Forelimb muscle (tissue), 1 donor: ENCODE data around the gene NUBP2. TPM values are rescaled to one million over a fixed set of nuclear protein-coding genes. Genes with fewer than 3 reads are reported as not detected.

Experiments
- DNase-seq: peaks from one replicate; pipeline ENCODE4 v3.0.0-alpha.2; 2013; ENCODE audit warnings: low read depth
- polyA plus RNA-seq: library from polyadenylated mRNA; unstranded; fragments of 120-200 nt; gene quantifications from one replicate; pipeline ENCODE4 v1.2.1, GENCODE V29; 2013; ENCODE audit not compliant: insufficient read length

Gene NUBP2
- polyA plus RNA-seq, 1 donor = 36.9 TPM

GRCh38 chr16:1771864-1772361 is 10.8 kb upstream of the NUBP2 start:
- DNase-seq = no peak

- DNase-seq = no peak
Observed at GRCh38 chr16:1772362-1772907, 10.3 kb upstream of the NUBP2 start, which contains the start of gene EME2. EME2 (plus strand) TSS chr16:1772810; CDS start chr16:1773228, 418 bp downstream.

GRCh38 chr16:1772908-1773702 is 9.7 kb upstream of the NUBP2 start, which contains the start of gene MRPS34:
MRPS34 (minus strand) TSS chr16:1773134; CDS start chr16:1773119, 15 bp downstream.
- no peak for DNase-seq

DNA sequence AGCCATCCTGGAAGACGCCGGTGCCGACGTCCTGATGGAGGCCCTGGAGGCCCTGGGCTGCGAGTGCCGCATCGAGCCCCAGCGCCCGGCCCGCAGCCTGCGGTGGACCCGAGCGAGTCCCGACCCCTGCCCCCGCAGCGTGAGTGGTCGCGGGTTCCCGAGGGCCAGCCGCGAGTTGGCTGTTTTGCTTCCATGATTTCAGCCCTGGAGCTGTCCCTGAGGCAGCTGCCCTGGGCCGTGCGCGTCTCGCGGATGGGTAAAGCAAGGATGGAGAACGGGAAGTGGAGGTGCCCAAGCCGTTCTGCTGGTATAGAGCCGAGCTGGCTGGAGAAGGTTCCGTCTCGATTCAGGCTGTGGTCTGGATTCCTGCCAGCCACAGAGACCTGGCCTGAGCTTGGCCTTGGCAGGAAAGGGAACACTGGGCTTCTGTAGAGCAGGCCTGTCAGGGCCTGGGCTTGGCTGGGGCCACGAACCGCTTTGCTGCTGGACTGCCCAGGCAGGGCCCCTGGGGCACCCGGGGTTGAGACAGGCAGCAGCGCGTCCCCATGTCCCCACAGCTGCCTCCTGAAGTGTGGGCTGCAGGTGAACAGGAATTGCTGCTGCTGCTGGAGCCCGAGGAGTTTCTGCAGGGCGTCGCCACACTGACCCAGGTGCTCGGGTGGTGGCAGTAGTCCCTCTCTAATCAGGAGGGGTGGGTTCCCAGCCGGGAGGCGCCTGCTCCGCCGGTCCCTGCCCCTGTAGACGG is 8.9 kb upstream of the NUBP2 start:
- DNase-seq = no peak

- DNase-seq = no peak
Observed at GRCh38 chr16:1774448-1774780, 8.3 kb upstream of the NUBP2 start.

DNA sequence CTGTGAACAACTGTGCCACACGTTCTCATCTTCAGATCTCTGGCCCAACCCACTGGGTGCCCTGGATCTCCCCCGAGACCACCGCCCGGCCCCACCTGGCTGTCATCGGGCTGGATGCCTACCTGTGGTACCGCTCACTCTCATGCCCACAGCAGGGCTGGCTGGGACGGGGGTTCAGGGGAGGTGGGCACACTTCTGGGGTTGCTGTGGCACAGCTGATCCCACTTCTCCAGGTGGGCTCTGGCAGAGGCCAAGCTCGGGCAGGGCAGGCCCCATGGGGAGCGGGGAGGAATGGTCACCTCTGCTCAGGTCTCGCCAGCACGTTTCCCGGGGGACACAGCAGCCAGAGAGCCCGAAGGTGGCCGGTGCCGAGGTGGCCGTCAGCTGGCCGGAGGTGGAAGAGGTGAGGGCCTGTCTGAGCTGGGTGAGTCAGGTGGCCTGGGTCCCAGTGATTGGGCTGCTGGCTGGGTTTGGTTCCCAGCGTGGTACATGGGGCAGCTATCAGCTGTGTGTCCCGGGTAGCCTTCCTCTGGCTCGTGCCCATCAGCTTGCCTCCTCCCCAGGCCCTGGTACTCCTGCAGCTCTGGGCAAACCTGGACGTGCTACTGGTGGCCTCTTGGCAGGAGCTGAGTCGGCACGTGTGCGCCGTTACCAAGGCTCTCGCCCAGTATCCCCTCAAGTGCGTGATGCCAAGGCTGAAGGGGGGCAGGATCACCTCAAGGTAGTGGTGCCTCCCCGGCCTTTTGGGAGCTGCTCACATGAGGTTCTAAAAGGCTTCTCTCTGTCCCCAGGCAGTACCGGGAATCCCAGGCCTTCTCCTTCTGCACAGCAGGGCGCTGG is 7.5 kb upstream of the NUBP2 start:
- DNase-seq = no peak

DNA sequence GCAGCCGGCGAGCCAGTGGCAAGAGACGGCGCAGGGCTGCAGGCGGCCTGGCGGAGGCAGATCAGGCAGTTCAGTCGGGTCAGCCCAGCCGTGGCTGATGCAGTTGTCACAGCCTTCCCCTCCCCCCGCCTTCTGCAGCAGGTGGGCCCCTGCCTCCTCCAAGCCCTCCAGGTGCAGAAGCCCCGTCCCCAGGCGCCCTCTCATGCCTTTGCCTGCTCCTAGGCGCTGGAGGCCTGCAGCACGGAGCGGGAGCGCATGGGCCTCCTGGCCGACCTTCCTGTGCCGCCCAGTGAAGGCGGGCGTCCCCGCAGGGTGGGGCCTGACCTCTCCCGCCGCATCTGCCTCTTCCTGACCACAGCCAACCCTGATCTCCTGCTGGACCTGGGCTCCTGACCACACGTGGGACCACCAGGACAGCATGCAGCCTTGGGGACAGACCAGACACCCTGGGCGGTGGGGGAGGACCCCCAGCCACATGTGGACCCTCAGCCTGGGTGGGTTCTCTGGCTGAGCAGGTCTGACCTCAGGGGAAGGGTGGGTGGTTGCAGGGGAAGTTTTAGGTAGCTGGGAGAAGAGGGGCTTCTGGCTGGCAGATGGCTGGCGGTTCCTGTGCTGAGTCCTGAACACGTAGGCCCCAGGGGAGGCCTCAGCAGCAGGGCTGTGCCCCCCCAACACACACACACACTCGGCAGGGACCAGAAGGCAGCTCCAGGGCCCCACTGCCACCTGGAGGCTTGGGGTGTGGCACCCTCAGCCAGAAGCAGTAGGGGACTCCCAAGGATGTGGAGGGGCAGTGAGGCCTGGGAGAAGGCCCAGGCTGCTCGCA is 6.7 kb upstream of the NUBP2 start:
- no peak for DNase-seq

DNA sequence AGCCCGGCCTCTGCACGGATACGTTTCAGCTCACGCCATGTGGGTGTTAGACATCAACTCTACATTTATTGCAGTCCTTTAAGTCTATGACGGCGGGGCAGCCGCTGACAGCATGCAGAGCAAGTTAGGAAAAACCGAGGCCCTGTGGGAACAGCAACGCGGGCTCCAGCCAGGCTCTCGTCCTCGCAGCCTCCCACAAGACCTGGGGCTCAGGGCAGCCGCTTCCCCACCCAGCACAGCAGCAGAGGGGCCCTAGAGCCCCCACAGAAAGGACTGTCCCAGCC is 6.1 kb upstream of the NUBP2 start:
- no peak for DNase-seq

DNA sequence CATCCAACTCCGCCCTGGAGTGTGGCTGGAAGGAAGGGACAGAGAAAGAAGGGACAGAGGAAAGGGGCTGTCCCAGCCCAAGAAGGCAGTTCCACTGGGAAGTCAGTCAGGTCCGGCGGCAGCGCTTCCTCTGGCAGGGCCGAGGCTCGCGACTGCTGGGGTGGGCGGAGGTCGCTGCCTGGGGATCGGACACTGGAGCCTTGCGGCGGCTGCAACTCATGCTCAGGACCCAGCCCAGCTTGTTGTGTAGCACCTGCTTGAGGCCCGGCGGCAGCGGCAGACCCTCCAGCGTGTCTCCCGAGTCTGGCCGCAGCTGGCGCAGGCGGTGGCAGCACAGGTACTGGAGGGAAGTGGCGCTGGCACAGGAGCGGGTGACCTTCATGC is 5.8 kb upstream of the NUBP2 start:
- DNase-seq = no peak

DNA sequence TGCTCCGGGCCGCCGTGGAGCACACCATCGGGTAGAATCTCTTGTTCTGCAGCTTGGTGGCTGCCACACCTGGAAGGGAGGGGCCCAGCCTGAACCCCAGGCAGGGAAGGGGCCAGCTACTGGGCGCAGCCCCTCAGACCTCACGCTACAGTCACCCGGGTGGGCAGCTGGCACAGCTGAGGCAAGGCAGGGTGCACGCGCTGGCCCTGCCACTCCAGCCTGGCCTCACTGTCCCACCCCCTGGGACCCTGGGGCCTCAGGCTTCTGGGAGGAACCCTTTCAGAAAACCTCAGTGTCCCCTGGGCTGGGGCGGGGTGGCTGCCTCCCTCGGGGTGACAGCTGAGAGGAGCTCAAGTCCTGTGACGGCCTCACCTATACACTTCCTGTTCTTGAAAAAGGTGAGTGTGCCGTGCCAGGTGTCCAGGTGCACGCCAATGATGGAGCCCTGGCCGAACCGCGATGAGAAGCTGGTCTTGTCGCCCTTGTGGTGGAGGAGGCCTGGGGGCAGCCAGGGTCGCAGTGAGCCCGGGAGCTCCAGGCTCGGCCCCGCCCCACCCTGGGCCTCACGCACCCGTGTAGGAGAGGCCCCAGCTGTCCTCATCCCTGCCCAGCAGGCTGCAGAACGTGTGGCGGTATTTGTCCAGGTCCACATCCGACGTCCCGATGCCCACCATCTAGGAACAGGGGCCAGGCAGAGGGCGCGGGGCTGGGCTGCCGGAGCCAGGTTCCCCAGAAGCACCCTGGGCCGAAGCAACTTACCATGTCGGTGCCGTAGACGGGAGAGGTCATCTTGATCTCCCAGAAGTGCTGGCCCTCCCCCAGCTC is 5.2 kb upstream of the NUBP2 start:
- DNase-seq = no peak

DNA sequence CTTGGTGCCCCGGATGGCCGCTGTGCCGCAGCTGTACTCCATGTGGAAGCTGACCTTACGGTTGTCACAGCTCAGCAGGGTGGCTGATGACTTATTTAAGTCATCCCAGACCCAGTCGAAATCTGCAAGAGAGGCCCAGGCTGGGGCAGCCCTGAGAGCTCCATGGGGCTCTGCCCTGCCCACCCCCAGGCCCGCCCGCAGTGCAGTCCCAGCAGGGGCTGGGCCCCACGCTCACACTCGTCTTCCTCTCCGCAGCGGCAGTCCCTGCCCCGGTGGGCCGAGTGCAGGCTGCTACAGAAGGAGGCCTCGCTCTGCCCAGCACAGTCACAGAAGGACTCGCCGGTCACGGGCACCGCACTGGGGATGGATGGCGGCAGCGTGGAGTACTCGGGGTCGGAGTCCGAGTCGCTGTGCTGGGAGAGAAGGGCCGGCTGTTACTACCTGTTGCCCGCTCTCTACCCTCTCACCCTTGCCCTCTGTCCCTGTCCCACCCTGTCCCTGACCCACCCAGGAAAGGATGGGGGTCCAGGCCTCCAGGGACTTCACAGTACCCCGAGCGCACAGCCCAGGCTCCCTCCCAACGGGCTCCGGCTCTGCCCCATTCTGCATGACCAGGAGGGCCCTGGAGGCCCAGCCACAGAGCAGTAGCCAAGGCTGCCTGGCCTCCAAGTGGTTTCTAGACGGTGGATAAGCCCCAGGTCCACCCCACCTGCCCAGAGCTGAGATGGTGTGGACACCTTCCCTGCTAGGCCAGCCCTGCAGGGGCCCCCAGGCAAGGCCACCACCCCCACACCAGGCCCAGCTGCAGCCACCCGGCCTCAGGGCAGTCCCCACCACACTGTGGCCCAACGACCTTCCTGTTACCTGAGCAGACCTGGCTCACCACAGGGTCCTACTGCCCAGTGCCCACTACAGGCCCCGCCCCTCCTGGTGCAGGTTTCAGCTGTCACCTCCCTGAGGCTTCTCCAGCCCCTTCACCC is 4.3 kb upstream of the NUBP2 start:
- no peak for DNase-seq

- no peak for DNase-seq
Observed at GRCh38 chr16:1779234-1779701, 3.5 kb upstream of the NUBP2 start.

DNA sequence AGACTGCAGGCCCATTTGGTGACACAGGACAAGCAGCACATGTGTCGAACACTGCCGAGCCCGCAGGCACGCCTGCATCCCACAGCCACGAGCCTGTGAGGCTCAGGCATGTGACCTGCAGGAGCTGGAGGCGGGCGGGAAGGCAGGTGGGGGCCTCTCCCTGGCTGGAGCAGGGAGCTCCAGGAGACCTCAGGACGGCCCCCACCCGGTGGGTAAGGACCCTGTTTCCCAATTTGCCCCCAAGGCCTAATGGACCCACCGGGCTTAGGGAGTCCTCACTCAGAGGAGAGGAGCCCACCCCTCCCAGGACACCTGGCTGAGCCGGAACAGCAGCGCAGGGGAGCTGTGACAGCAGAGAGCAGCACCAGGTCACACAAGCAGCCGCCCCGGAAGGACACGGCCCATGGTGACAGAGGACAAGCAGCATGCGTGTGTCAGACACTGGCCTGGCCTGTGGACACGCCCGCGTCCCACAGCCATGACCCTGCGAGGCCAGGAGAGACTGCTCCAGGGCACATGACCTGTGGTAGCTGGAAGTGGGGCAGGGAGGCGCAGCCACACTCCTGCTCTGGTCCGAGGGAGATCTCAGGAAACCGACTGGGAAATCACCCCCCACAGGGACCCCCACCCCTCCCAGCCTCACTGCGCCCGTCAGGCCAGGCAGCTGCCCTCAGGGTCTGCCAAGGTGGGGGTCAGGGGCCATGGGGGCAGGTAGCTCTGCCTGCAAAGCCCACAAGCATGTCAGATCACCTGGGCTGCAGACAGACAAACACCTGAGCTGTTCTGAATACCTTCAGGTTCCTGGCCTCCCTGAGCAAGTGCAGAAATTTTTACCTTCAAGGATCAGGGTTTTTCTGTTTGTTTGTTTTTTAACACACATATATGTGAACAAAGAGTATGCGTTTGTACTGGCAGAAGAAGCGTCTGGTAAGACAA is 2.8 kb upstream of the NUBP2 start:
- no peak for DNase-seq

DNA sequence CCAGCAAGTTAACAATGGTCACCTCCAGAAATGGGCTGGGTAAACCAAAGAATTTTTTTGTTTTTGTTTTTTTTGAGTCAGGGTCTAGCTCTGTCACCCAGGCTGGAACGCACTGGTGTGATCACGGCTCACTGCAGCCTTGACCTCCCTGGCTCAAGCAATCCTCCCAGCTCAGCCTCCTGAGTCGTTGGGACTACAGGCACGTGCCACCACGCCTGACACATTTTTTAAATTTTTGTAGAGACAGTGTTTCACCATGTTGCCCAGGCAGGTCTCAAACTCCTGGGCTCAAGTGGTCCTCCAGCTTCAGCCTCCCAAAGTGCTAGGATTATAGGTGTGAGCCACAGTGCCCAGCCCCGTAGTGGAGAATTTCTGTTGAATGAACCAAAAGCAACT is 2.1 kb upstream of the NUBP2 start:
- no peak for DNase-seq

- no peak for DNase-seq
Observed at GRCh38 chr16:1781254-1781653, 1.5 kb upstream of the NUBP2 start.

- DNase-seq = no peak
Observed at GRCh38 chr16:1781758-1782407, 877 bp upstream of the NUBP2 start.
